ENCODE results near the gene GLIPR1L1.
A peak's percentile ranks its signal among the peaks of the same experiment; 100 is the strongest.
"Not testable (repeated sequence)": the region's sequence is repeated elsewhere in the genome, so short reads cannot be mapped to it uniquely, and the experiment has no call there.

GLIPR1L1 gene, protein sequence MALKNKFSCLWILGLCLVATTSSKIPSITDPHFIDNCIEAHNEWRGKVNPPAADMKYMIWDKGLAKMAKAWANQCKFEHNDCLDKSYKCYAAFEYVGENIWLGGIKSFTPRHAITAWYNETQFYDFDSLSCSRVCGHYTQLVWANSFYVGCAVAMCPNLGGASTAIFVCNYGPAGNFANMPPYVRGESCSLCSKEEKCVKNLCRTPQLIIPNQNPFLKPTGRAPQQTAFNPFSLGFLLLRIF

GRCh38 chr12:75334384-75335030 is at the start of gene GLIPR1L1:
GLIPR1L1 (plus strand) TSS chr12:75334670; CDS start chr12:75334729, 59 bp downstream.
- DNase-seq (ENCODE audit: low read depth in 2 of 2), result peak; percentile 36 to 68

- no peak for DNase-seq (ENCODE audit: low read depth in 2 of 2)
Measured at GRCh38 chr12:75288860-75289259, 45.6 kb upstream of the GLIPR1L1 start.

GRCh38 chr12:75289753-75290152 is 44.7 kb upstream of the GLIPR1L1 start:
- DNase-seq (ENCODE audit: low read depth in 2 of 2), result no peak

DNA sequence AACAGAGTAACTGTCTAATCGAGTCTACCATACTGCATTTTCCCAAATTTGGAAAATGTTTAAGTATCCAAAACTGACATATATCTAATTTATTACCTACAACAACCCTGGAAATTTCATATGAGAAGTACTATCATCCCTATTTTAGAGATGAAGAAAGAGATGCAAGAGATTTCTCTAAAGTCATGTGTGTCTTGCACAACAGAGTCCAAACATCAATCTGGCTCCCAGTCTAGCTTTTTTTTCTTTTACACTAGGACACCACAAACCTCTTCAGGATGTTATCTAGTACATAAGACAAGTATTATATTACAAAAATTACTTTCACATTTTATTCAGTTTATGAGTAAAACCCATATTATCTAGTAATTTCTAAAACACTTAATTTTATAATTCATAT is 43.5 kb upstream of the GLIPR1L1 start:
- no peak for DNase-seq (ENCODE audit: low read depth in 2 of 2)

DNA sequence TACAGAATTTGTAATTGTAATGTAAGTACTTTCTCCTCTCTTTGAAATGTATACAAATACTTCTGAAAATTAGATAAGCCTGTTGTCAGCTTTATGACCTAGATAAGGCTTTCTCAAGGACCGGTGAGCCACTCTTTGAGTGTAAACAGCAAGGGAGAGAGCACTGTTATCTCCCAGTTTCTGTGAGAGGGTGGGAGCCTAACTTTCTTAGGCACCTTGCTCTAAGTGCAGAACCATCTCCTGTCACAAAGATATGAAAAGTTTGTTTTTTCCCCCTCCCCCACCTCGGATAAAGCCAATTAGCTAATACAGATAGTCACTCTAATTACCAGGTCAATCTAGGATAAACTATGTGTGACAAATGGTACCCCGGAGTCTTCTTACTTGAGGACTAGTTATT is 40.1 kb upstream of the GLIPR1L1 start:
- no peak for DNase-seq (ENCODE audit: low read depth in 2 of 2)

DNA sequence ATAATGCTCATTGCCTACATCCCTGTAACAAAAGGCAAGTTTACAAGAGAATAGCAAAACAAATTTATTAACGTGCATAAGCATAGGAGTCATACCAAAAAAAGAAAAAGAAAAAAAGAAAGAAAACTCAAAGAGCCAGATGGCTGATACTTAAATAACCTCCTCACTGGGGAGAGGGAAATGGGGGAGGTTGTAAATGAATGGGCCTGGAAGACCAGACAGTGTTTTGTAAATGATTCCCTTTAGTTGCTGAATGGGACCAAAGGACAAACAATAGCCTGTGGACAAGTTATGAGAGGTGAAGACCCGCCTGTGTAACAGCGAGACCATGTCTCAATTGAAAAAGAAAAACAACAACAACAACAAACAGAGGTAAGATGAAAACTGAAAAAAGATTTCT is 39.7 kb upstream of the GLIPR1L1 start:
- no peak for DNase-seq (ENCODE audit: low read depth in 2 of 2)

DNA sequence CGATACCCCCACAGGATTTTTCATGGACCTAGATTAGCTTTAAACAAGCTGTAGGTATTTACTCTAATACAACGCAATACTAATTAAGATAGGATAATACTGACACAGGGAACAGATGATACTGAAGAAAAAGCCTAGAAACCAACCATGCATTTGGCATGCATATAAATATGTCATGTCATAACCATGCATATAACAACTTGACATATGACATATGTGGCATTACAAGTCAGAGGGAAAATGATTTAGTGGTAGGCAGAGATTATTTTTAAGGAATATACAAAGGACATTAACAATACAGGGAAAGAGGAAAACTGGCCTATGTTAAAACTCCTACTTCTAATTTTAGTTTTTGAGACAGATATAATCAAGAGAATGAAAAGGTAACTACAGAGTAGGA is 32.2 kb upstream of the GLIPR1L1 start:
- no peak for DNase-seq (ENCODE audit: low read depth in 2 of 2)

DNA sequence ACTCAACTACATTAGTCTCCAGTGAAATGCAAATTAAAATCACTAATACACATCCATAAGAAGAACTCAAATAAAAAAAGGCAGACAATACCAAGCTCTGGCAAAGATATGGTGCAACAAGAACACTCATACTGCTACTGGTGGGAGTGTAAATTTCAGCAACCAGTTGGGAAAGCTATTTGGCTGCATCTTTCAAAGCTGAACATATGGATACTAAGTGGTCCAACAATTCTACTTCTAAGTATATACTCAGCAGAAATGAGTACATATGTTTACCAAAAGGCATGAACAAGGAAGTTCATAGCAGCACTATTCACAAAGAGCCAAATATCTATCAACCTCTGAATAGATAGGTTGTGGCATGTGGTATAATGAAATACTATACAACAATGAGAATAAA is 31.7 kb upstream of the GLIPR1L1 start:
- no peak for DNase-seq (ENCODE audit: low read depth in 2 of 2)

DNA sequence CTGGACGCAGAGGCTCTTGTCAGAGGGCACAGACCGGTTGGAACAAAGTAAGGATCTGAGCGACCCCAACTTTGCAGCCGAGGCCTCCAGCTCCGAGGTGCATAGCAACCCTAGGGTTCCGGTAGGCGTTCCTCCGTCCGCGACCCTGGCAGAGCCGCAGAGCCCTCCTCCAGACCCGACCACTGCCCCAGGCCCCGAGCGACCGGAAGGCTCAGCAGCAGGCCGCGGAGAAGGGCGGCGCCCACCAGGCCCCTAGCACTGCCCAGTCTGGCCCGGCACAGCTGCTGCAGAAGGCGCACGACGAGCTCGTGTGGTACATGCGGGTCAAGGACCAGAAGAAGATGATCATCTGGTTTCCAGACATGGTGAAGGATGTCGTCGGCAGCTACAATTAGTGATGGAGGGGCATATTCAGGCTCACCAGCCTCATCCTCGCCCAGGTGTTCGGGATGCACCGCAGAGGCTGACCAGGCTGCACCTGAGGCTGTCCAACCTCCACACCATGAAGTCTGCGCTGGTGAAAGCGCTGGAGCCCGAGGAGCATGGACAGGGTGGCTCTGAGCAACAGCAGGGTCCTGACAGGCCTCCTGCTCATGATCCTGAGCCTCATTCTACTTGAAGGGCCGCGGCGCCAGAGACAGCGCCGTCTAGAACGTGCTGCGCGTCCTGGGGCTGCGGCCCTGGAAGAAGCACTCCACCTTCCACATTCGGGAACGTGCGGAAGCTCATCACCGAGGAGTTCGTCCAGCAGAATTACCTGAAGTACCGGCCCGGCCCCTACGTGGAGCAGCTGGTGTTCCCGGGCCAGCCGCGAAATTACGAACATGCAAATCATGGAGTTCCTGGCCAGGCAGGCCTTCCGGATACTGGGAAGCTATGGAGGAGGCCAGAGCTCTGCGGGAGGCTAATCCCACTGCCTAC is 28.8 kb upstream of the GLIPR1L1 start:
- no peak for DNase-seq (ENCODE audit: low read depth in 2 of 2)

GRCh38 chr12:75308279-75308678 is 26.2 kb upstream of the GLIPR1L1 start:
- no peak for DNase-seq (ENCODE audit: low read depth in 2 of 2)

DNA sequence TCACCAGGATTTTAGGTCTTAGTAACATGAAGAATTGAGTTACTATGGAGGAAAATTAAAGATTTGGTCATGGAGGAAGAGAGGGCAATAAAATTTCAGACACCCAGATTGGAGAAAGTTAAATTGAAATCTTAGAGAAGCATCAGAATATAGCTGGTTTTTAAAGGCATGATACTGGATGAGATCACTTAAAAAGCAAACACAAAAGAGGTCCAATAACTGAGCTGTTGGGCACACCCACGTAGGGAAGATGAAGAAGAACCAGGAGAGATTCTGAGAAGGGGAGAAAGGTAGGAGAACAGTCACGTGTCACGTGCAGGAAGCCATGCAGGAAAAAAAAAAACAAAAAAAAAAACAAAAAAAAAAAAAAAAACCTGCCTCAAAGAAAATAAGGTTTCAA is 23.1 kb upstream of the GLIPR1L1 start:
- DNase-seq (ENCODE audit: low read depth in 2 of 2), result no peak

DNA sequence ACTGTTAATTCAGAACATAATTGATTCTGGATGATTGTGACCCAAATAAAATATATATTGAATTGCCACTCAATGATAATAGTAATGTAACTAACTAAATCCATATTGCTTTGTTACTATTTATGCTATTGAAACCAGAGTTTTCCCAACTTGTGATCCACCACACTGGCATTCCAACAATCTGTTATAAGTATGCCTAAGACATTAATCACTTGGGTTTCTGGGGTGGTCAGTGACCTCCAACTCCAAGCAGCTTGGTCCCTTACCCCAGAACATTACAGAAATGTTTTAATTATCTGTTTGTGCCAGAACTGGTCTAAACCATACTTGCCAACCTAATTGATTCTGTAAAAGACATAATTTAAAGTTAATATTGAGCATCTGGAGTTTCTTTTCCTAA is 19.0 kb upstream of the GLIPR1L1 start:
- DNase-seq (ENCODE audit: low read depth in 2 of 2), result no peak

- no peak for DNase-seq (ENCODE audit: low read depth in 2 of 2)
Measured at GRCh38 chr12:75317784-75318183, 16.7 kb upstream of the GLIPR1L1 start.

DNA sequence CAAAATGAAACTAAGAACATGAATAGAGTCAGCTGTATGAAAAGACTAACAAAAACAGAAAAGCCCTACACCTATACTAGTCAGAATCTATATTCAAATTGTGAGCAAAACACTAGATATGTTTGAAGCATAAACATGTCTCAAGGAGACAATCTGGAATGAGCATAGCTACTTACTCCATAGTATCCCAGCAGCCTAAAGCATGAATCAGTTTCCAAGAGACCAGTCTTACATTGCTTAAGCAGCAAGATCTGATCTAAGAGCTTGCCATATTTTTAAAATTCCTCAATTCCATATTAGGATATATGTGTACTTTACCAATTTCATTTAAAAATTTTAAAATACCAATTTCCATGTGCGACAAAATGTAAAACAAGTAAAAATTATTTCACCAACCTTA is 12.0 kb upstream of the GLIPR1L1 start:
- no peak for DNase-seq (ENCODE audit: low read depth in 2 of 2)

DNA sequence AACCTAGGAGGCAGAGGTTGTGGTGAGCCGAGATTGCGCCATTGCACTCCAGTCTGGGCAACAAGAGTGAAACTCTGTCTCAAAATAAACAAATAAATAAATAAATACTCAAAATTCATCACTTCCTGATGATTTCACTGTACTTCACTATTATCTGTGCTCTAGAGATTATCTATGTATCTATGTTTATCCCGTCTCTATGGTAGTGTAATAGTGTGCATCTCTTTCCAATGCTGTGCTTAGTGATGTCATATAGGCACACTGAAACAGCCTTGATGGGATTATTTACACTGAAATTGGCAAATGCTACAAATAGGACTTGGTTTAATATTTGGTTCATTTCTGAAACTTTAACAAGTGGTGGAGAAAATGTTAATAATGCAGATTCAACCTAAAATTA is 10.8 kb upstream of the GLIPR1L1 start:
- DNase-seq (ENCODE audit: low read depth in 2 of 2), result no peak

DNA sequence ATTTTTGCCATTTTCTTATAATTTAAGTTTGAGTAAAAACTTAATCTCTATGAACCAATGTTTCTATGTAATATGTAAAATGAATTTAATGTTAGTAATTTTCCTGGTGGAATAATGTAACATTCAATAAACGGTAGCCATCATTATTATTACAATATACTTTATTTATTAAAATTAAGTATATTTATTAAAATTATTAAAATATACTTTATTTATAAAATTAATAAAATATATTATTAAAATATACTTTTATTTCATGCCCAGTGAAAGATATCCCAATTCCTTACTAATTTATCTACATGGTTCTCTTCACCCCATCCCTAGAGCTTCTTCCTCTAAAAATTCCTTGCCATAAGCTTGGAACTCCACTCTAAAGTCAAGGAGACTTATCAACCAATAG is 6.8 kb upstream of the GLIPR1L1 start:
- no peak for DNase-seq (ENCODE audit: low read depth in 2 of 2)

- peak in 1 of 2 donors; percentile 19 for DNase-seq (ENCODE audit: low read depth in 2 of 2)
Measured at GRCh38 chr12:75329918-75330826, 4.3 kb upstream of the GLIPR1L1 start, which contains the start of gene CAPS2. CAPS2 (minus strand) TSS chr12:75330324; CDS start chr12:75326498, 3,826 bp downstream.

GRCh38 chr12:75337905-75338304 is 3.4 kb downstream of the GLIPR1L1 start:
- DNase-seq (ENCODE audit: low read depth in 2 of 2), result no peak

DNA sequence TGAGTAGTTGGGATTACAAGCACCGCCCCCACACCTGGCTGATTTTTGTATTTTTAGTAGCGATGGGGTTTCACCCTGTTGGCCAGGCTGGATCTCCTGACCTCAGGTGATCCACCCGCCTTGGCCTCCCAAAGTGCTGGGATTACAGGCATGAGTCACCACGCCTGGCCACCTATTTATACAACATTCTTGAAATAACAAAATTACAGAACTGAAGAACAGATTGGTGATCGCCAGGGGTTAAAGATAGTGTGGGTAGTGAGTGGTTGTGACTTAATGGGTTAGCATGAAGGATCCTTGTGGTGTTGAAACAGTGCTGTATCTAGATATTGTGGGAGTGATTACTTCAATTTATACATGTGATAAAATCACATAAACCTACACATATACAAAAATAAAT is 7.4 kb downstream of the GLIPR1L1 start:
- no peak for DNase-seq (ENCODE audit: low read depth in 2 of 2)

GRCh38 chr12:75345531-75345930 is 11.1 kb downstream of the GLIPR1L1 start:
- no peak for DNase-seq (ENCODE audit: low read depth in 2 of 2)

- DNase-seq (ENCODE audit: low read depth in 2 of 2), result not testable (repeated sequence)
Measured at GRCh38 chr12:75346215-75346614, 11.7 kb downstream of the GLIPR1L1 start.

All from stimulated activated CD8-positive, alpha-beta memory T cell treated with anti-CD3 and anti-CD28 coated beads, Interleukin-15, amount 100 ng/mL, for 4 hours (primary cell).